ENCODE data around the gene GALNT18.

GRCh38 chr11:11382858-11383532, 238.8 kb downstream of the GALNT18 start:
- TF ChIP-seq CTCF (optimal IDR thresholded peaks at IDR 0.05 in 1 of 3, IDR thresholded peaks at IDR 0.05 in 1 of 3, conservative IDR thresholded peaks at IDR 0.05 in 1 of 3; ENCODE audit: extremely low read depth in 1 of 3, insufficient read depth in 2 of 3, low read length in 3 of 3) (no peak), EZH2 (IDR thresholded peaks at IDR 0.05; ENCODE audit: low read length) (no peak)

All from keratinocyte (primary cell).